ENCODE data around the gene HDLBP.

DNA sequence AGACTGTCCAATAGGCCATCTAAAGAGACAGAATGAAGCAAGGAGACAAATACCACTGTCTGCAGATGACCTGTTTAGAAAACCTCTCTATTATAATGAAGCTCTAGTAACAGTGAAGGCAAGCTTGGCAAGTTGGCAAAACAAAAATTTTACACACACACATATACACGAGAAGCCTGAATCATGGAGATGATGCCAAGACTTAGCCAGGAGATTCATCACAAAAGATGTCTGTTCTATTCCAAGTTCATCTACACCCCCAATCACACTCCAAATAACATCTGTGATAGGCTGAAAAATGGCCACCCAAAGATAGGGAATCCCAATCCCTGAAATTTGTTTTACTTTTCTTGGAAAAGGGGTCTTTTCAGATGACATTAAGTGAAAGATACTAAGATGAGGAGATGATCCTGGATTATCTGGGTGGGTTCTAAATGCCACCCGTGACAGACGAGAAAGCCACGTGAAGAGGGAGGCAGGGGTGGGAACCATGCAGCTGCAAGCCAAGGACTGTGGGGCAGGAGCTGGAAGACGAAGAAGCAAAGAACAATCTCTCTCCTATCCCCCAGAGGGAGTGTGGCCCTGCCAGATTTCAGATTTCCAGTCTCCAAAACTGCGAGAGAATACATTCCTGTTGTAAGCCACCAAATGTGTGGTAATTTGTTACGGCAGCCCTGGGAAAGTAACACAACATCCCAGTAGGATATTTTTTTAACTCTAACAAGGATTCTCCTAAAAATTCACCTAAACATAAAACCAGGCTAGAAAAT lies 20.0 kb downstream of the HDLBP start:
- TF ChIP-seq, protein P1, sequence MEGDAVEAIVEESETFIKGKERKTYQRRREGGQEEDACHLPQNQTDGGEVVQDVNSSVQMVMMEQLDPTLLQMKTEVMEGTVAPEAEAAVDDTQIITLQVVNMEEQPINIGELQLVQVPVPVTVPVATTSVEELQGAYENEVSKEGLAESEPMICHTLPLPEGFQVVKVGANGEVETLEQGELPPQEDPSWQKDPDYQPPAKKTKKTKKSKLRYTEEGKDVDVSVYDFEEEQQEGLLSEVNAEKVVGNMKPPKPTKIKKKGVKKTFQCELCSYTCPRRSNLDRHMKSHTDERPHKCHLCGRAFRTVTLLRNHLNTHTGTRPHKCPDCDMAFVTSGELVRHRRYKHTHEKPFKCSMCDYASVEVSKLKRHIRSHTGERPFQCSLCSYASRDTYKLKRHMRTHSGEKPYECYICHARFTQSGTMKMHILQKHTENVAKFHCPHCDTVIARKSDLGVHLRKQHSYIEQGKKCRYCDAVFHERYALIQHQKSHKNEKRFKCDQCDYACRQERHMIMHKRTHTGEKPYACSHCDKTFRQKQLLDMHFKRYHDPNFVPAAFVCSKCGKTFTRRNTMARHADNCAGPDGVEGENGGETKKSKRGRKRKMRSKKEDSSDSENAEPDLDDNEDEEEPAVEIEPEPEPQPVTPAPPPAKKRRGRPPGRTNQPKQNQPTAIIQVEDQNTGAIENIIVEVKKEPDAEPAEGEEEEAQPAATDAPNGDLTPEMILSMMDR (IDR thresholded peaks at IDR 0.05): no peak
- TF ChIP-seq POLR2A (IDR thresholded peaks at IDR 0.05): no peak

All from Peyer's patch (tissue), 4 donors.